ENCODE results near the gene ZNF516. TPM values are rescaled to one million over a fixed set of nuclear protein-coding genes. Genes with fewer than 3 reads are reported as not detected.

ZNF516 gene
- total RNA-seq, 6 experiments from 2014 or later = 10.2 to 16.0 (median 13.7) TPM

- no peaks in the 10 kb centered on the region for H3K36me3 ChIP-seq
- 2% methylated on average over 30 of the region's 31 CpGs for WGBS (ENCODE audit: insufficient coverage, low coverage, low lambda C conversion rate, missing lambda C conversion rate)
- H3K27me3 ChIP-seq = no peaks in the 10 kb centered on the region
- peak overlapping the region; percentile 69 to 78 (median 76) for H3K4me3 ChIP-seq
- H3K27ac ChIP-seq = peak overlapping the region; percentile 70 to 86 (median 78)
- H3K4me1 ChIP-seq = peaks cover 0 to 5% (median 2%) of the 10 kb centered on the region in 4 donors
- H3K9me3 ChIP-seq = no peaks in the 10 kb centered on the region
- ATAC-seq (peak; percentile 22 to 48 (median 32)), DNase-seq (peak in 1 of 3 donors; percentile 50)
- intact Hi-C loops (cut with DNase I) = no loop called here
- TF ChIP-seq POLR2A (IDR thresholded peaks at IDR 0.05) (peak; percentile 53), CTCF (IDR thresholded peaks at IDR 0.05) (no peak)
Measured at GRCh38 chr18:76493213-76494161, 1.6 kb downstream of the ZNF516 start.

DNA sequence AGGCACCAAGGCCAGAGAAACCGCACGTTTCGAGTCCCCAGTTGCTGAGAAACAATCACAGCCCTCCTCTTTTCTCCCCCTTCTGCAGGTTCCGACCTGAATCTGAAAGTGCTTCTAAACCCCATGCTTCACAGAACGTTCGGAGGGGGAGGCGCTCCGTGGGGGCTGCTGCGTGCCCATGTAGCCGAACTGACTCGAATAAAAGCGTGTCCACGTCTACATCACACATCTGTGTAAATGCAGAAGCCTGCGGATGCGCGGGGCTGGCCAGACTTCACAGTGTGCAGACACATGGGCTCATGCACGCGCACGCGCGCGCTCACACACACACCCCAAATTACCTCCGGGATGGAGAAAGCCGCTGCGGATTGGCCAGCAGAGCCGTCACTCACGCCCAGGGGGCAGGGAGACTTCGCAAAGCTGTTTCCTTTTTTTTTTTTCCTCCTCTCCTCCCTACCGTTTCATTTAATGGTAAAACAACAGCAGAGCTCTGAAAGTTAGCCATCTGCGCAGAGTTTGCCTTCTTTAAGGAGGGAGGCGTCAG, 2.3 kb downstream of the ZNF516 start:
- TF ChIP-seq POLR2A (IDR thresholded peaks at IDR 0.05) = peak; percentile 18
- no peak for TF ChIP-seq CTCF (IDR thresholded peaks at IDR 0.05)
- Histone ChIP-seq H3K27ac (peak overlapping the region; percentile 70 to 86 (median 78)), H3K9me3 (no peaks in the 10 kb centered on the region), H3K36me3 (no peaks in the 10 kb centered on the region), H3K4me3 (peak overlapping the region; percentile 69 to 78 (median 76)), H3K27me3 (no peaks in the 10 kb centered on the region), H3K4me1 (peaks cover 0 to 9% (median 2%) of the 10 kb centered on the region in 4 donors)
- intact Hi-C loops (cut with DNase I) = no loop called here
- WGBS (ENCODE audit: insufficient coverage, low coverage, low lambda C conversion rate, missing lambda C conversion rate) = 0% methylated on average over 10 of the region's 31 CpGs
- DNase-seq (peak; percentile 99 to 100 (median 100)), ATAC-seq (peak; percentile 74 to 88 (median 81))

GRCh38 chr18:76491776-76492668, 3.0 kb downstream of the ZNF516 start:
- H3K36me3 ChIP-seq = no peaks in the 10 kb centered on the region
- peak overlapping the region; percentile 70 to 86 (median 78) for H3K27ac ChIP-seq
- DNase-seq (peak; percentile 51 to 69 (median 65)), ATAC-seq (peak; percentile 4 to 13 (median 5))
- WGBS (ENCODE audit: insufficient coverage, low coverage, low lambda C conversion rate, missing lambda C conversion rate) = 0% methylated on average over 23 of the region's 70 CpGs
- TF ChIP-seq CTCF (IDR thresholded peaks at IDR 0.05) (no peak), POLR2A (IDR thresholded peaks at IDR 0.05) (no peak)
- H3K27me3 ChIP-seq = no peaks in the 10 kb centered on the region
- intact Hi-C loops (cut with DNase I) = no loop called here
- peak overlapping the region; percentile 69 to 78 (median 76) for H3K4me3 ChIP-seq
- H3K4me1 ChIP-seq = peaks cover 0 to 9% (median 2%) of the 10 kb centered on the region in 4 donors
- H3K9me3 ChIP-seq = no peaks in the 10 kb centered on the region

GRCh38 chr18:76491473-76491775, 3.6 kb downstream of the ZNF516 start:
- no peaks in the 10 kb centered on the region for H3K9me3 ChIP-seq
- H3K4me1 ChIP-seq = peaks cover 0 to 9% (median 2%) of the 10 kb centered on the region in 4 donors
- peak overlapping the region; percentile 70 to 86 (median 78) for H3K27ac ChIP-seq
- ATAC-seq (peak; percentile 25 to 63 (median 44)), DNase-seq (peak; percentile 91 to 93 (median 93))
- H3K27me3 ChIP-seq = no peaks in the 10 kb centered on the region
- WGBS (ENCODE audit: insufficient coverage, low coverage, low lambda C conversion rate, missing lambda C conversion rate) = 0% methylated on average over 3 of the region's 31 CpGs
- intact Hi-C loops (cut with DNase I) = no loop called here
- no peak for TF ChIP-seq CTCF (IDR thresholded peaks at IDR 0.05)
- no peaks in the 10 kb centered on the region for H3K36me3 ChIP-seq
- peak overlapping the region; percentile 69 to 78 (median 76) for H3K4me3 ChIP-seq
